Right ventricle myocardium inferior (tissue), 1 donor: ENCODE measurements around the gene ZFYVE16. TPM values are rescaled to one million over a fixed set of nuclear protein-coding genes. Genes with fewer than 3 reads are reported as not detected.
"Not testable (repeated sequence)": the region's sequence is repeated elsewhere in the genome, so short reads cannot be mapped to it uniquely, and the experiment has no call there.

Source experiments
- ATAC-seq: fragments of 200-7000 bp; cut with Tn5 transposase; one replicate; pipeline ENCODE4 v1.9.1; 2020; ENCODE audit warnings: mild to moderate bottlenecking, moderate library complexity
- DNase-seq: peaks from one replicate; pipeline ENCODE4 v3.0.0; 2021; ENCODE audit errors: missing footprints
- intact Hi-C: fragments of 100-400 bp; cut with DNase I; formaldehyde crosslinking; loops from one replicate; pipeline ENCODE4 v1.11.0; 2022
- total RNA-seq: library from RNA; stranded (reverse); fragmentation: NEBNext Ultra II Directional; extraction: Animal tissue kit (Norgen Biotek cat#: 25700); gene quantifications from one replicate; pipeline ENCODE4 v1.2.1, GENCODE V29; 2021
- donor health status: DM: no; HTN: yes; CAD: no; lungs with severe emphysema.

Gene ZFYVE16
- total RNA-seq, 1 donor from 2014 or later: 32.8 TPM

DNA sequence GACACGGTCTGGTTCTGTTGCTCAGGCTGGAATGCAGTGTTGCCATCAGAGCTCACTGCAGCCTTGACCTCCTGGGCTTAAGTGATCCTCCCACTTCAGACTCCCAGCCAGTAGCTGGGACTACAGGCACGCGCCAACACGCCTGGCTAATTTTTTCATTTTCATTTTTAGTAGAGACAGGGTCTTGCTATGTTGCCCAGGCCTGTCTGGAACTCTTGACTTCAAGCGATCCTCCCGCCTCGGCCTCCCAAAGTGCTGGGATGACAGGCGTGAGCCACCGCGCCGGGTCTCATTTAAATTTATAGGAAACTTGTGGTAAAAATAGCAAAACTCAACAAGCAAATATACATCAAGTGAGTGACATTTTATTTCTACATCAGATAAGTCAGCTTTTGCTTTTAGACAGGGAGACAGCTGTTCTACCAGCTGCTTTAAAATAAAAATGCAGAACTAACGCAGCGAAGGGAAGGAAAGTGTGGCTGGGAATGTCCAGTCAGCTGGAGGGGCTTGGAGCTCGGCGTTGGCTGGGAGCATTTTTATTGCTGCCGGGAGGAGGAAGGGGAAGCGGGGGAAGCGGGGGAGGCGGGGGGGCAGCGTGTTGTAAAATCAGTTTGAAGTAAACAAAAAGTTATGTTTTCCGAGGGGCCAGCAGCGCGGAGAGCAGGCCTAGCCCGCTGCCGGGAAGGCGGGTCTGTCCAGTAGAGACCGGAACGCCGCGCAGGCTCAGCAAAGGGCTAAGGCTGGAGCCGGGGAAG lies 707 bp upstream of the ZFYVE16 start:
- DNase-seq: peak; percentile 72
- peak; percentile 32 for ATAC-seq
- intact Hi-C loops: loop anchor here (10.0 kb wide), 2 partner anchors 248 to 312 kb away; partner anchors contain the start of genes DHFR and MSH3

DNA sequence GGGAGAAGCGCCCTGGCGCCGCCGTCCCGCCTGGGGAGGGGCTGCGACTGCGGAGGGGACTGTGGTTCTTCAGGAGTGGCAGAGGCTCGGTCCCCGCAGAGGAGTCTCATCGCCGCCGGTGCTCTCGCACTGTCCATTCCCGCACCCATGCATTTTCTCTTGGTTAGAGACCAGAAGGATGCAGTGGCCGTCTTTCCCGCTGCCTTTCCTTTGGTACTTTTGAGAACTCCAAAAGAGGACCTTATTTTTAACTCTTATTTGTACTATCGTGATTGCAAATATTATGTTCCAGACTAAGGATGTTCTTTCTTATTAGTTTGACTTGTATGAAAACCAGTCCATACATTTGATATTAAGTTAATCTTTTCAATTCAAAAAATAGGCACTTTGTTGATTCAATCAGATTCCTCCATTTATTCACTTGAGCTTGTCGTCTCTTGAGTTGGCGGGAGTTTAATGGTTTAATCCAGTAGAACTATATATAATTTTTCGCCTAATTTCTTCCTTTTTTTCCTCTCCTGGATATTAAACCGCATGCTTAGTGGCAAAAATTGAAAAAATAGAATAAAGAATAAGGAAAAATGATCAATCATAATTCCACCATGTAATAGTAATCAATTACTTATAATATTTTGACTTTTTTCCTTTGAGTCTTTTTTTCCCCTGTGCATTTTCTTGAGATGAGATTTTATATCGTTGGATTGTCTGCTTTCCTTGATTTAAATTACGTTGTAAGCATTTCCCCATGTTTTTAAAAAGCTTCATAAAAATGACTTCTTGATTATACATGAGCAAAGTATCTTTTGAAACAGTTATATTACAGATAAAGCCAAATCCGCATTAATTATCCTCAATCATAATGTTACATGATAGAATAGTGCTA lies 861 bp downstream of the ZFYVE16 start:
- ATAC-seq: peak; percentile 74
- peak; percentile 82 for DNase-seq
- intact Hi-C loops: loop anchor here (2.0 to 10.0 kb wide), 3 partner anchors 246 to 824 kb away; partner anchors contain the start of genes CKMT2, DHFR and MSH3

DNA sequence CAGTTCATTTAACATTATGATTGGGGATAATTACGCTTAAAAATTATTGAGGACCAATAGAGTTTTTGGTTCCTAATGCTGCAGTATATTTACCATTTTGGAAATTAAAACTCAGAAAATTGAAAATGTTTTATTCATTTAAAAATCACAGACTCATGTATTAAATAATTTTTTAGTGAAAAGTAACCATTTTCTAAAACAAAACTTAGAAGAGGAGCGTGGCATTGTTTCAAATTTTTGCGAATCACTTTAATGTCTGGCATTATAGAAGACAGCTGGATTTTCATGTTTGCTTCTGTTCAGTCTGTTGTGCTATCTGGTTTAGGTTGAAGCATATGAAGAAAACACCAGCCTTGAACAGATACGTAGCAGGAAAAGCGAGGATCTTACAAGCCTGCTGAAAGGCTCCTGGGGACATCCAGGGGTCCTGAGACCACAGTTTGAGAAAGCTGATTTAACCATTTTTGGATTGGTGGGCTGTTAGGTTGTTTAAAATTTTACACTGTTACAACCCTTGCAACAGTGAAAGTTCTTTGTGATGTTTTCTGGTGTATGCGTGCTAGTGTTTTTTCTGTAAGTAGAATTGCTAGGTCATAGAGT lies 1.6 kb downstream of the ZFYVE16 start:
- DNase-seq (no peak), ATAC-seq (no peak)
- intact Hi-C loops: loop anchor here (2.0 to 10.0 kb wide), 3 partner anchors 245 to 823 kb away; partner anchors contain the start of genes CKMT2, DHFR and MSH3

DNA sequence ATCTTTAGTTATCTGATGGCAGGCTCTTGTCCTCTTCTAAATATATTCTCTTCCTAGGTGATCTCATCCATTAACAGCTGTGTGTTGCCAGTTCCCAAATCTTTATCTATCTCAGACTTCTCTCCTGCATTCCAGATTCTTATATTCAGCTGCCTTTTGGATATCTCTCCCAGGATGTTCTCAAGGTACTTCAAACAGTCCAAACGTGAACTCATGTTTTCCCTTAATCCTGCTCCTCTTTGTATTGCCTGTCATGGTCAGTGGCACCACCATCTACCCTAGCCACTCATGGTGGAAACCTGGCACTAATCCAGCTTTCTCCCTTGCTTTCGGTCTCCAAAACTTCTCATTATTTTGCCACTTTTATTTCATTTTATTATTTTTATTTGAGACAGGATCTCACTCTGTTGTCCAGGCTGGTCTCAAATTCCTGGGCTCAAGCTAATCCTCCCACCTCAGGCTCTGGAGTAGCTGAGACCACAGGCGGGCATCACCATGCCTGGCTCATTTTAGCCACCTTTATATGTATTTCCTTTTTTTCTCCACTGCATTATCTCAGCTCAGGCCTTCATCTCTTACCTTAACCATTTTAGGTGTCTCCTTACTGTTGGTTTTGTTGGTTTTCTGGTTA lies 3.8 kb downstream of the ZFYVE16 start:
- DNase-seq (no peak), ATAC-seq (no peak)
- intact Hi-C loops: no loop called here

DNA sequence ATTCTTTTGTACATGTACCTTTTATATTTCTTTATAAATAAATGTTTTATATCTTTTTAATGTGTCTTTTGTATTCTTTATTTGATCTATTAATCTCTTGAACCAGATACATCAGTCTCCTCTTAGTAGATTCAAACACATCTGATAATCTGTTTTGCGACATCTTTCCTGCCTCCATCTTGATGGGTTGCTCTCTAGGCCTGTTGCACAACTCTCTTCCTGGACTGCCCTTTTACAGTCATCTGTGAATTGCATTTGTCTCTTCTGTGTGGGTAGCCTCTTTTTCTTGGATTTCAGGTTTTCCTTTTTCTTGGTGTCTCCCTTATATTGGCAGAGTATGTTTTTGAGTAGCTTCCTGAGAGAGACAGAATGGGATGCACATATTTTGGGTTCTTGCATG lies 6.2 kb downstream of the ZFYVE16 start:
- DNase-seq (no peak), ATAC-seq (no peak)
- intact Hi-C loops: no loop called here

DNA sequence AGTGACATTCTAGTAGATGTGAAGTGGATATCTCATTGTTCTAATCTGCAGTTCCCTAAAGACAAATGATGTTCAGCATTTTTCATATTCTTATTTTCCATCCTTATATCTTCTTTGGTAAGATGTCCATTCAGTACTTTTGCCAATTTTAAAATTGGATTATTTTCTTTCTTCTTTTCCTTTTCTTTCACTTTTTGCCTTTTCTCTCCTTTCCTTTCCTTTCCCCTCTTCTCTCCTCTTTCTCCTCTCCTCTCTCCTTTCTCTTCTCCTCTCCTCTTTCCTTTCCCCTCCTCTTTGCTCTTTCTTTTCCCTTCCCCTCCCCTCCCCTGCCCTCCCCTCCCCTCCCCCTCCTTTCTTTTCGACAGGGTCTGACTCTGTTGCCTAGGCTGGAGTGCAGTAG lies 10.1 kb downstream of the ZFYVE16 start:
- intact Hi-C loops: no loop called here
- DNase-seq (no peak), ATAC-seq (no peak)

DNA sequence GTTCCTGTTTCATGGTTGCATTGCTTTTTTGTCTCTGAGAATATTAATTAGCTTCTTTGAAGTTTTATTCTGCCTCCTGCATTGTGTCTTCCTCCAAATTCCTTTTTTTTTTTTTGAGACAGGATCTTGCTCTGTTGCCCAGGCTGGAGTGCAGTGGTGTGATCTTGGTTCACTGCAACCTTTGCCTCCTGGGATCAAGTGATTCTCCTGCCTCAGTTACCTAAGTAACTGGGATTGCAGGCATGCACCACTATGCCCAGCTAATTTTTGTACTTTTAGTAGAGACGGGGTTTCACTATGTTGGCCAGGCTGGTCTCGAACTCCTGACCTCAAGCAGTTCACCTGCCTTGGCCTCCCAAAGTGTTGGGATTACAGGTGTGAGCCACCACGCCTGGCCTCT lies 16.5 kb downstream of the ZFYVE16 start:
- ATAC-seq, intact Hi-C loops, DNase-seq: not testable (repeated sequence)

DNA sequence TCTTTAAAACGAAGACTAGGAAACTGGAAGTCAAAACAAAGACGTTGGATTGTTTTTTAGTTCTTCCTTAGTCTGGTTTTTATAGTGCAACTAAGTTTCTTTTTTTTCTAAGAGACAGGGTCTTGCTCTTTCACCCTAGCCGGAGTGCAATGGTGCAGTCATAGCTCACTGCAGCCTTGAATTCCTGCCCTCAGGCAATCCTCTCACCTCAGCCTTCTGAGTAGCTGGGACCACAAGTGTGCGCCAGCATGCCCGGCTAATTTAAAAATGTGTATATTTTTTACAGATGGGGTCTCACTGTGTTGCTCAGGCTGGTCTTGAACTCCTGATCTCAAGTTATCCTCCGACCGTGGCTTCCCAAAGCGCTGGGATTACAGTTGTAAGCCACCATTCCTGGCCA lies 27.6 kb downstream of the ZFYVE16 start:
- intact Hi-C loops: no loop called here

DNA sequence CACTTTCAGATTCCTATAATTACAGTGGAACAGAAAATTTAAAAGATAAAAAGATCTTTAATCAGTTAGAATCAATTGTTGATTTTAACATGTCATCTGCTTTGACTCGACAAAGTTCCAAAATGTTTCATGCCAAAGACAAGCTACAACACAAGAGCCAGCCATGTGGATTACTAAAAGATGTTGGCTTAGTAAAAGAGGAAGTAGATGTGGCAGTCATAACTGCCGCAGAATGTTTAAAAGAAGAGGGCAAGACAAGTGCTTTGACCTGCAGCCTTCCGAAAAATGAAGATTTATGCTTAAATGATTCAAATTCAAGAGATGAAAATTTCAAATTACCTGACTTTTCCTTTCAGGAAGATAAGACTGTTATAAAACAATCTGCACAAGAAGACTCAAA lies 29.5 kb downstream of the ZFYVE16 start:
- intact Hi-C loops: no loop called here
- DNase-seq: no peak
- no peak for ATAC-seq

More for the DNA sequence above, 27.6 kb downstream of the ZFYVE16 start:
- ATAC-seq (no peak), DNase-seq (no peak)

DNA sequence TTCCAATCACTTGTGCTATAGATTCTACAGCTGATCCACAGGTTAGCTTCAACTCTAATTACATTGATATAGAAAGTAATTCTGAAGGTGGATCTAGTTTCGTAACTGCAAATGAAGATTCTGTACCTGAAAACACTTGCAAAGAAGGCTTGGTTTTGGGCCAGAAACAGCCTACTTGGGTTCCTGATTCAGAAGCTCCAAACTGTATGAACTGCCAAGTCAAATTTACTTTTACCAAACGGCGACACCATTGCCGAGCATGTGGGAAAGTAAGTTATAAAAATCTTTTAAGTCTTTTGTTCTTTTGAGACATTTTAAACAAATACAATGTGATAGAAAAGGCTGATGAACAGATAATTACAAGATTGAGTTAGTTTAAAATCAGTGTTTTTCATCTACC lies 30.9 kb downstream of the ZFYVE16 start:
- no peak for DNase-seq
- intact Hi-C loops: no loop called here
- ATAC-seq: no peak

DNA sequence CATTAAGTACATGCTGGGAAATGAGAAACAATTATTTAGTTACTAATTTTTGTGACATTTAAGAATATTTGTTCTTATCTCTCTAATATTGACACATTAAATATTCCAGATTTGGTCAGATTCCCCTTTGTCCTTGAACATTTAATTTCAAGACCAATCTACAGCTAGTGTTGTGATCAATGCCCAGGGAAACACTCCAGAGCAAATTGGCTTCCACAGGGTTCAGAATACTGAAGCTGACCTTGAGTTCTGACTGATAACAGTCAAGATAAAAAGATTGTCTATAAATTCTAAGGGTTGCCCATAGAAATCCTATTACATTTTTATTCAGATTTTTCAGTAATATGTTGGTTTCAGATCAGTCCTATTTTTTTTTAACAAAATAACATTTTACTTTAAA lies 31.3 kb downstream of the ZFYVE16 start:
- DNase-seq: no peak
- ATAC-seq: no peak
- intact Hi-C loops: no loop called here

DNA sequence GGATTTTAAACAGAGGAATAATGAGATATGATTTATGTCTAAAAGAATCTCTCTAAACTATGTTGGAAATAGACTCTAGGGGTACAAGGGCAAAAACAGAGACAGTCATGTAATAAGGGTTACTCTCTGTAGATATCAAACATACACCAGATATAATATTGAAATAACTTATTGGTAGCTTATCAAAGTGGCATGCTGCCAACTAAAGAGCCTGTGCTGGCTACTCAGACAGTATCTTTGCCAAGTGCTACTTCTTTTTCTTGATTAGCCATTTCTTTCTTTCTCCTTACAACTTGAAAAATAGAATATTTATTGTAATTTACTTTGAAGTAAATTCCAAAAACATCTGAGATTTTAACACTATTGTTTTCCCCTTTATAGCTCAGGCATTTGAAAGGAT lies 34.9 kb downstream of the ZFYVE16 start:
- ATAC-seq (no peak), DNase-seq (no peak)
- intact Hi-C loops: no loop called here

DNA sequence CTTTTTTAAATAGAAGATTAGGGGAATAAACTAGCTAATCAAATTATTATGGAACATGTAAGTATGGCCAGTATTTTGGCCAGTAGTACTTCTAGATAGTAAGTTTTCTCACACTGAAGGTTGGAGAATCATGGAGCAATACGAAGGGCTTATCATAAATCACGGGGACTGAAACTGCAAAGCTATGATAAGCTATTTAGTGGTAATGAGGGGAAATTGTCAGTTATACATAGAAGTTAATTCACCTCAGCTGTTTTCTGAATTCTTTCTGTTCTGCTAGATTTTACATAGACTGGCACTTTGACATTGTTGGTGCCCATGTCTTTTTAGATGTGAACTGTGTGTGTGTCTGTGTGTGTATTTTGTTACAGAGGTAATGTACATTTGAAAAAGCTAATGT lies 45.5 kb downstream of the ZFYVE16 start:
- intact Hi-C loops: no loop called here
- DNase-seq: no peak

DNA sequence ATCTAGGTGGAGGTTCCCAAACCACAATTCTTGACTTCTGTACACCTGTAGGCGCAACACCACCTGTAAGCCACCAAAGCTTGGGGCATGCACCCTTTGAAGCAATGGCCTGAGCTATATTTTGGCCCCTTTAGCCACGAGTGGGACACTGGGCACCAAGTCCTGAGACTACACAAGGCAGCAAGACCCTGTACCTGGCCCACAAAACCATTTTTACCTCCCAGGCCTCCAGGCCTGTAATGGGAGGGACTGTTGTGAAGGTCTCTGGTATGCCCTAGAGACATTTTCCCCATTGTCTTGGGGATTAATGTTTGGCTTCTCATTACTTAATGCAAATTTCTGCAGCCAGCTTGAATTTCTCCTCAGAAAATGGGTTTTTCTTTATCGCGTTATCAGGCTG lies 55.4 kb downstream of the ZFYVE16 start:
- ATAC-seq: no peak

More for the DNA sequence above, 45.5 kb downstream of the ZFYVE16 start:
- no peak for ATAC-seq

DNA sequence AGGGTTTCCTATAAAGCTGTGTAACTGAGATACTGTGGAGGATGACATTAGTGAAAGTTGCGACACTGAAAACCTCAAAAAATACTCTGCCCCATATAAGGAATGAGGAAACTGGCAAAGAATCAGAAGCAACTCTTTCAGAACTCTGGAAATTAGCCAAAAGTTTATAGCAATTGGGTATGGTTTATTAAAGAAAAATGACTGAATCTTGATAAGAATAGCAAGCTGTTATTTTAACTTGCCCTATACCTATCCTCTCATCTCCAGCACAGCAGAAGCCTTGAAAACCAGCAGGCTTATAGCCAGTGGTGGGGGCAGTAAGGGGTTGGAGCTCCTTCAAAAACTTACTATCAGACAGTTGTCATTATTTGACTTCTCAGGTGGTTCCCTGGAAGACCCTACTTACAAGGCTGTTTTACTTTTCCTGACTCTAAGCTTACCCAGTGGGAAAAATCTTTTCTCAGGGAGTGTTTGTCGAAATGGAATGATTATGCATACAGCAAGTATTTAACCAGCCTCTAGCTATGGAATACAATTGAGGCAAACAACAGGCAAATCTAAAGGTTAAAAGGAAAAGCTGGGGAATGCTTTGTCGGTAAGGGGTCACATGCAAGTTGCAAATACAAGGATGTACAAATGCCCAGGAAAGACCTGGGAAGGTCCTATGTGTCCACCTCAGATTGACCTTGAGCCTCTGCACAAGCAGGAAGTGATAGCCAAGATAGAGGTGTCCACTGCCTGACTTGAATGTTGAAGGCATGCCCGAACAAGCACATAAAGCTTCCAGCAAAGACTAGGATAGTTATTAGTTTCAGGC lies 59.0 kb downstream of the ZFYVE16 start:
- intact Hi-C loops: no loop called here
- ATAC-seq: no peak
- no peak for DNase-seq

More for the DNA sequence above, 55.4 kb downstream of the ZFYVE16 start:
- DNase-seq: no peak
- intact Hi-C loops: no loop called here

DNA sequence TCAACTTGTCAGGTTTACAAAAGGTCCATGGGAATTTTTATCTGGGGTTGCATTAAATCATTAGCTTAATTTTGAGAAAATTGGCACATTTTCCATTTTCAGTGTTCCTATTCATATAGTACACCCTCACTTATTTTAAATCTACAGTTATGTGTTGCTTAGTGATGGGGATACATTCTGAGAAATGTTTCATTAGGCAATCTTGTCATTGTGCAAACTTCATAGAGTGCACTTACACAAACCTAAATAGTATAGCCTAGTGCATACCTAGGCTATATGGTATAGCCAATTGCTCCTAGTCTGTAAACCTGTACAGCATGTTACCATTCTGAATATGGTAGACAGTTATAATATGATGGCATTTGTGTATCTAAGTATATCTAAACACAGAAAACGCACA lies 60.3 kb downstream of the ZFYVE16 start:
- ATAC-seq (no peak), DNase-seq (no peak)
- intact Hi-C loops: no loop called here

DNA sequence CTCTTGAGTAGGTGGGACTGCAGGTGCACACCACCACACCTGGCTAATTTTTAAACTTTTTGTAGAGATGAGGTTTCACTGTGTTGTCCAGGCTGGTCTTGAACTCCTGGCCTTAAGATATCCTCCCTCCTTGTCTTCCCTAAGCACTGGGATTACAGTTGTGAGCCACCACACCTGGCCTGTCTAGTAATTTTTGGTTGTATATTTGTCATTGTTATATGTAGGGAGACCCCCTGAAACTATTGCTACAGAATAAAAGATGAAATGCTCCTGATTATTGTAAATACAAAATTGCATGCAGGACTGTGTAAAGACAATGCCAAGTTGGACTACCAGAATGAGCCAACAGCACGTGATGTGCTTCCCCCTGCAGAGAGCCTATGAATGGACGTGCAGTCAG lies 62.8 kb downstream of the ZFYVE16 start:
- intact Hi-C loops, ATAC-seq, DNase-seq: not testable (repeated sequence)

DNA sequence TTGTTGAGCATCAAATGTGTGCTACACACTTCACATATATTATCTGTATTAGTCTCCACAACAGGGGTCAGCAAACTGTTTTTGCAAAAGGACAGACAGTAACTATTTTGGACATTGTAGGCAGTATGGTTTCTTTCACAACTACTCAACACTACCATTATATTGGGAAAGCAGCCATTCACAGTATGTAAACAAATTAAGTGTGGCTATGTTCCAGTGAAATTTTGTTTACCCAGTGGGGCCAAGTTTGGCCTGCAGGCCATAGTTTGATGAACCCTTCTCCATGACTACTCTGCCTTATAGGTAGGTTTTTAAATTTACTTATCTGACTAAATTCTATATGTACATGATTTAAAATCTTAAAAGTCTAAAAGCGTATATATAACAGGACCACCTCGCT lies 67.1 kb downstream of the ZFYVE16 start:
- DNase-seq: no peak
- intact Hi-C loops: no loop called here

More for the DNA sequence above, 67.1 kb downstream of the ZFYVE16 start:
- no peak for ATAC-seq
